SK-N-SH (cell line): ENCODE data around the gene LPP. TPM values are rescaled to one million over a fixed set of nuclear protein-coding genes. Genes with fewer than 3 reads are reported as not detected.

Experiments
- CTCF ChIA-PET: fragments of 300-600, 350-600 bp; formaldehyde crosslinking; extraction: SDS; loops from one replicate; lab custom pipeline; 2021; lab: Yijun Ruan, JAX
- POLR2A ChIA-PET: fragments of 350-600 bp; sonication (Branson Sonifier 250); formaldehyde crosslinking; extraction: SDS; loops from one replicate; lab custom pipeline; 2020; ENCODE audit warnings: antibody characterized with exemption, inconsistent platforms; lab: Yijun Ruan, JAX
- DNase-seq: peaks from one replicate; pipeline ENCODE4 v3.0.0; 2012
- H2AFZ ChIP-seq: fragments of 200-600 bp; sonication (generic); 2 replicates; pipeline ENCODE4 v1.8.1; 2016; ENCODE audit warnings: antibody characterized with exemption, mild to moderate bottlenecking, low read depth
- H3F3A ChIP-seq: fragments of 200-600 bp; sonication (generic); replicated peaks from 2 replicates; pipeline ENCODE3; 2016; ENCODE audit warnings: antibody characterized with exemption, mild to moderate bottlenecking; ENCODE audit not compliant: insufficient read depth
- H3K27ac ChIP-seq, 2 experiments: fragments of 200-500 bp in 1 of 2; fragments of 200-600 bp in 1 of 2; sonication (Bioruptor generic) in 1 of 2; sonication (generic), shearing (Covaris generic) in 1 of 2; 2 replicates each; pipeline versions ENCODE4 v1.5.1 to v1.6.1; 2014 to 2016; ENCODE audit warnings: low read depth in 2 of 2, inconsistent platforms in 1 of 2, low read length in 1 of 2, mild to moderate bottlenecking in 1 of 2, mixed read lengths in 1 of 2
- H3K27me3 ChIP-seq: fragments of 200-600 bp; sonication (generic), shearing (Covaris generic); 2 replicates; pipeline ENCODE4 v1.6.1; 2016; ENCODE audit warnings: mixed run types; ENCODE audit not compliant: insufficient read depth
- H3K36me3 ChIP-seq, 2 experiments: fragments of 200-500 bp in 1 of 2; fragments of 200-600 bp in 1 of 2; sonication (Bioruptor generic) in 1 of 2; sonication (generic) in 1 of 2; replicated peaks in 1 of 2; 2 replicates each; pipeline versions ENCODE3 to v1.5.1; 2014 to 2016; ENCODE audit warnings: low read length in 1 of 2, mild to moderate bottlenecking in 1 of 2; ENCODE audit not compliant: insufficient read depth in 2 of 2, control insufficient read depth in 1 of 2
- H3K4me1 ChIP-seq, 2 experiments: fragments of 200-500 bp in 1 of 2; fragments of 200-600 bp in 1 of 2; sonication (Bioruptor generic) in 1 of 2; sonication (generic), shearing (Covaris generic) in 1 of 2; 2 replicates each; pipeline versions ENCODE4 v1.5.1 to v1.6.1; 2014 to 2016; ENCODE audit warnings: low read depth in 1 of 2, low read length in 1 of 2, mixed run types in 1 of 2; ENCODE audit not compliant: insufficient read depth in 2 of 2, control insufficient read depth in 1 of 2
- H3K4me2 ChIP-seq: fragments of 200-600 bp; sonication (generic), shearing (Covaris generic); 2 replicates; pipeline ENCODE4 v1.6.1; 2017; ENCODE audit warnings: mixed run types
- H3K4me3 ChIP-seq, 2 experiments: fragments of 200-500 bp in 1 of 2; fragments of 200-600 bp in 1 of 2; sonication (Bioruptor generic) in 1 of 2; sonication (generic), shearing (Covaris generic) in 1 of 2; 2 replicates each; pipeline versions ENCODE4 v1.5.1 to v1.8.1; 2014 to 2016; ENCODE audit warnings: low read depth in 2 of 2, inconsistent platforms in 1 of 2, low read length in 1 of 2, mild to moderate bottlenecking in 1 of 2, mixed read lengths in 1 of 2, moderate library complexity in 1 of 2
- H3K79me2 ChIP-seq: fragments of 200-600 bp; sonication (generic); 2 replicates; pipeline ENCODE4 v1.8.1; 2017; ENCODE audit warnings: mild to moderate bottlenecking; ENCODE audit not compliant: insufficient read depth
- H3K9ac ChIP-seq: fragments of 200-600 bp; sonication (generic); 2 replicates; pipeline ENCODE4 v1.6.1; 2017; ENCODE audit warnings: mixed run types
- H3K9me2 ChIP-seq: fragments of 200-600 bp; sonication (generic); 2 replicates; pipeline ENCODE4 v1.6.1; 2017; ENCODE audit warnings: mixed run types
- H3K9me3 ChIP-seq: fragments of 200-600 bp; sonication (generic); 2 replicates; pipeline ENCODE4 v1.6.1; 2017; ENCODE audit warnings: mixed run types, mild to moderate bottlenecking, moderate library complexity
- H4K20me1 ChIP-seq: fragments of 200-600 bp; sonication (generic); 2 replicates; pipeline ENCODE4 v1.6.1; 2017; ENCODE audit warnings: mild to moderate bottlenecking, mixed run types; ENCODE audit not compliant: insufficient read depth
- CTCF ChIP-seq: fragments of 200-600 bp; sonication (generic); IDR thresholded peaks from 2 replicates; pipeline ENCODE4 v1.6.1; 2017; ENCODE audit warnings: antibody characterized with exemption, mild to moderate bottlenecking, moderate library complexity
- ELF1 ChIP-seq: IDR thresholded peaks from 2 replicates; pipeline ENCODE4 v1.4.0; 2012
- EZH2phosphoT487 ChIP-seq: fragments of 200-600 bp; sonication (generic); IDR thresholded peaks from 2 replicates; pipeline ENCODE4 v1.6.1; 2017; ENCODE audit warnings: low read depth, mixed run types, mild to moderate bottlenecking, antibody characterized with exemption, moderate library complexity, borderline replicate concordance
- FOSL2 ChIP-seq: IDR thresholded peaks from 2 replicates; pipeline ENCODE4 v1.4.0; 2012; ENCODE audit warnings: low read depth, mild to moderate bottlenecking, moderate library complexity, borderline replicate concordance
- GATA2 ChIP-seq: sonication (generic); formaldehyde crosslinking; IDR thresholded peaks from 2 replicates; pipeline ENCODE4 v1.5.0; 2020; ENCODE audit warnings: mild to moderate bottlenecking, missing genetic modification reagents
- MAX ChIP-seq: IDR thresholded peaks from 2 replicates; pipeline ENCODE4 v1.4.0; 2012; ENCODE audit warnings: low read depth
- MEF2A ChIP-seq: IDR thresholded peaks from 2 replicates; pipeline ENCODE4 v1.4.0; 2012; ENCODE audit warnings: low read depth, borderline replicate concordance
- NFIC ChIP-seq: IDR thresholded peaks from 2 replicates; pipeline ENCODE4 v1.4.0; 2012; ENCODE audit warnings: borderline replicate concordance
- RCOR1 ChIP-seq: fragments of 150-350 bp; IDR thresholded peaks from 2 replicates; pipeline ENCODE4 v1.6.1; 2017; ENCODE audit warnings: antibody characterized with exemption, low read length
- RFX5 ChIP-seq: IDR thresholded peaks from 2 replicates; pipeline ENCODE4 v1.6.1; 2012; ENCODE audit warnings: mild to moderate bottlenecking, improper control_type of control experiment, low read length
- RXRA ChIP-seq: IDR thresholded peaks from 2 replicates; pipeline ENCODE4 v1.4.0; 2012; ENCODE audit warnings: low read depth, mild to moderate bottlenecking, borderline replicate concordance
- SMC3 ChIP-seq: IDR thresholded peaks from 2 replicates; pipeline ENCODE4 v1.6.1; 2012; ENCODE audit warnings: low read depth, low read length, improper control_type of control experiment
- TAF1 ChIP-seq: IDR thresholded peaks from 2 replicates; pipeline ENCODE4 v1.6.1; 2012; ENCODE audit warnings: low read depth, mild to moderate bottlenecking, low read length, moderate library complexity, borderline replicate concordance
- TEAD4 ChIP-seq: IDR thresholded peaks from 2 replicates; pipeline ENCODE4 v1.4.0; 2012; ENCODE audit warnings: mild to moderate bottlenecking, borderline replicate concordance; ENCODE audit not compliant: insufficient read depth
- USF2 ChIP-seq: fragments of 150-350 bp; IDR thresholded peaks from 2 replicates; pipeline ENCODE4 v1.6.1; 2017; ENCODE audit warnings: antibody characterized with exemption, low read length, low read depth, borderline replicate concordance
- WGBS: methylation state at CpG from one replicate; pipeline ENCODE4 v1.1.6; 2017; ENCODE audit warnings: low lambda C conversion rate; 5-methylcytosine and 5-hydroxymethylcytosine counted together
- polyA plus RNA-seq, 3 experiments: library from polyadenylated mRNA; depleted of rRNA; stranded (reverse); fragments of >200 nt; gene quantifications; 2 replicates each; pipeline ENCODE4 v1.2.3, GENCODE V29; 2012

Gene LPP
- polyA plus RNA-seq, 1 of the 3 experiments (the other 2 are of a cell fraction): 6.6 TPM

- Histone ChIP-seq H3F3A (peaks cover 7% of the 10 kb centered on the region), H3K9ac (no peak overlapping the region), H3K9me3 (no peaks in the 10 kb centered on the region), H3K9me2 (no peaks in the 10 kb centered on the region), H3K79me2 (no peaks in the 10 kb centered on the region), H2AFZ (no peak overlapping the region), H3K36me3 (no peaks in the 10 kb centered on the region), H3K27ac (no peak overlapping the region), H3K4me3 (no peak overlapping the region), H3K4me1 (no peaks in the 10 kb centered on the region), H3K4me2 (no peak overlapping the region), H3K27me3 (no peaks in the 10 kb centered on the region), H4K20me1 (no peaks in the 10 kb centered on the region)
- no peak for TF ChIP-seq RFX5
- no peak for TF ChIP-seq FOSL2
- no peak for TF ChIP-seq RXRA
- no peak for TF ChIP-seq ELF1
- no peak for TF ChIP-seq RCOR1
- no peak for TF ChIP-seq MEF2A
- TF ChIP-seq EZH2phosphoT487: no peak
- no peak for TF ChIP-seq SMC3
- DNase-seq: no peak
- POLR2A ChIA-PET: no interaction called here
- 55% methylated on average over 3 of the region's 3 CpGs for WGBS
- CTCF ChIA-PET: no interaction called here
Measured at GRCh38 chr3:188119846-188120245, 34.1 kb upstream of the LPP start.

- TF ChIP-seq GATA2 (CRISPR knock-in tag): no peak
- no peak for TF ChIP-seq MAX
- TF ChIP-seq USF2: no peak
- TF ChIP-seq CTCF: no peak
- TF ChIP-seq TEAD4: no peak
- no peak for TF ChIP-seq TAF1
- no peak for TF ChIP-seq NFIC
- no peak for TF ChIP-seq EZH2phosphoT487
- H3K9ac ChIP-seq: no peak overlapping the region
- no peaks in the 10 kb centered on the region for H3K4me1 ChIP-seq
- H3K27ac ChIP-seq: no peak overlapping the region
- no peaks in the 10 kb centered on the region for H3K79me2 ChIP-seq
- no peaks in the 10 kb centered on the region for H4K20me1 ChIP-seq
- H3F3A ChIP-seq: peaks cover 7% of the 10 kb centered on the region
- DNase-seq: no peak
- H2AFZ ChIP-seq: no peak overlapping the region
- H3K36me3 ChIP-seq: no peaks in the 10 kb centered on the region
- no peaks in the 10 kb centered on the region for H3K9me3 ChIP-seq
- H3K27me3 ChIP-seq: no peaks in the 10 kb centered on the region
- H3K4me3 ChIP-seq: no peak overlapping the region
- H3K9me2 ChIP-seq: no peaks in the 10 kb centered on the region
- CTCF ChIA-PET: no interaction called here
- POLR2A ChIA-PET: no interaction called here
- whole genome bisulfite sequencing: 51% methylated on average over 4 of the region's 4 CpGs
- no peak overlapping the region for H3K4me2 ChIP-seq
Measured at GRCh38 chr3:188122571-188123169, 31.3 kb upstream of the LPP start.
